B cell (primary cell): ENCODE measurements around the gene ARHGAP15.

Experiments
- CTCF ChIP-seq: fragments of 200-600 bp; IDR thresholded peaks from one replicate; pipeline ENCODE4 v1.8.0; 2022; ENCODE audit warnings: antibody characterized with exemption, mild to moderate bottlenecking
- EZH2 ChIP-seq: IDR thresholded peaks from 2 replicates; pipeline ENCODE4 v1.6.1; 2012; ENCODE audit warnings: borderline replicate concordance, low read depth, mild to moderate bottlenecking, moderate library complexity, low read length; ENCODE audit not compliant: insufficient read depth, poor library complexity, severe bottlenecking

- TF ChIP-seq CTCF (no peak), EZH2 (no peak)
These were observed 45.6 kb upstream of the ARHGAP15 start for GRCh38 chr2:143083636-143084035.
